Nucleus accumbens (tissue), 56 donors: ENCODE measurements around the gene MAP7D3.
"Not testable (repeated sequence)": the region's sequence is repeated elsewhere in the genome, so short reads cannot be mapped to it uniquely, and the experiment has no call there.

Experiments used
- DNase-seq, 56 donors: peaks; one replicate each; lab custom pipeline; 2025; lab: John Stamatoyannopoulos, UW

MAP7D3 gene

GRCh38 chrX:136251041-136251991, at the start of gene MAP7D3:
Gene MAP7D3 (minus strand): TSS chrX:136251400. CDS start chrX:136251358, 42 bp downstream.
- DNase-seq: peak in 47 of 56 donors; percentile 1 to 62 (median 24)

- not testable (repeated sequence) for DNase-seq
These were observed 49.5 kb upstream of the MAP7D3 start, which contains the start of gene ADGRG4 for GRCh38 chrX:136300721-136301120. Gene ADGRG4 (plus strand): TSS chrX:136300963. CDS start chrX:136308778, 7,815 bp downstream.

- DNase-seq: no peak
These were observed 44.2 kb upstream of the MAP7D3 start for GRCh38 chrX:136295380-136295779.

- no peak for DNase-seq
These were observed 41.5 kb upstream of the MAP7D3 start for GRCh38 chrX:136292656-136293055.

GRCh38 chrX:136291824-136292223, 40.6 kb upstream of the MAP7D3 start:
- no peak for DNase-seq

- not testable (repeated sequence) for DNase-seq
These were observed 35.2 kb upstream of the MAP7D3 start for GRCh38 chrX:136286375-136286774.

- DNase-seq: no peak
These were observed 24.4 kb upstream of the MAP7D3 start for GRCh38 chrX:136275553-136275952.

GRCh38 chrX:136273986-136274385, 22.8 kb upstream of the MAP7D3 start:
- no peak for DNase-seq

GRCh38 chrX:136272325-136272724, 21.1 kb upstream of the MAP7D3 start:
- DNase-seq: no peak

GRCh38 chrX:136271300-136271699, 20.1 kb upstream of the MAP7D3 start:
- DNase-seq: no peak

- DNase-seq: no peak
These were observed 18.7 kb upstream of the MAP7D3 start for GRCh38 chrX:136269921-136270320.

GRCh38 chrX:136268051-136269048, 17.1 kb upstream of the MAP7D3 start:
- DNase-seq: peak in 29 of 56 donors; percentile 0 to 46 (median 2)

GRCh38 chrX:136266828-136267227, 15.6 kb upstream of the MAP7D3 start:
- no peak for DNase-seq

GRCh38 chrX:136262812-136263315, 11.7 kb upstream of the MAP7D3 start:
- no peak for DNase-seq

GRCh38 chrX:136262243-136262642, 11.0 kb upstream of the MAP7D3 start:
- DNase-seq: no peak

GRCh38 chrX:136261321-136261720, 10.1 kb upstream of the MAP7D3 start:
- DNase-seq: no peak

- no peak for DNase-seq
These were observed 9.6 kb upstream of the MAP7D3 start for GRCh38 chrX:136260776-136261175.

- DNase-seq: no peak
These were observed 8.3 kb upstream of the MAP7D3 start for GRCh38 chrX:136259543-136259942.

- DNase-seq: no peak
These were observed 7.8 kb upstream of the MAP7D3 start for GRCh38 chrX:136258951-136259350.

GRCh38 chrX:136256026-136256425, 4.8 kb upstream of the MAP7D3 start:
- no peak for DNase-seq

- no peak for DNase-seq
These were observed 4.3 kb upstream of the MAP7D3 start for GRCh38 chrX:136255541-136255940.
